Mammary epithelial cell (primary cell): ENCODE measurements around the gene ZNF653.

Source experiments
- EZH2 ChIP-seq: IDR thresholded peaks from 2 replicates; pipeline ENCODE4 v1.6.1; 2012; ENCODE audit warnings: low read length, inconsistent platforms, borderline replicate concordance
- TF ChIP-seq, protein P1 (sequence below), 2 donors: IDR thresholded peaks in 1 of 2; conservative IDR thresholded peaks in 1 of 2; 2 replicates each; pipeline ENCODE4 v1.5.1; 2011 to 2012; ENCODE audit warnings: inconsistent platforms in 2 of 2, low read length in 2 of 2, mild to moderate bottlenecking in 2 of 2, control low read depth in 1 of 2, low read depth in 1 of 2; ENCODE audit not compliant: insufficient read depth in 1 of 2; ENCODE audit errors: extremely low read depth in 1 of 2

DNA sequence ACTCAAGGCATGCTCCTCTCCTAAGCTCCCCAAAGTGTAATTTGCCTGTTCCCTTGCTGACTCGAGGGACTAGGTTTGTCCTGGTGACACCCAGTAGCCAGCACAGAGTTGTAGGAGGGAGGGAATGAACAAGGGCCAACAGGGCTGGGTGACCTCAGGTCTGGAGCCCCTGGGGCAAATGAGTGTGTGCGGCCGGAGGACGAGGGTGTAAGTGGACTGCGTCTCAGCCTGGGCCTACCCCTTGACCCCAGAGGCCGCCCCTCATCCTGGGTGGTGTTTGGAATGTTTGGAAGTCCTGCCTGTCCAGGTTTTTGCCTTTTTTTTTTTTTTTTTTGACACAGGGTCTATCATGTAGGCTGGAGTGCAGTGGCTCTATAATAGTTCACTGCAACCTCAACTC, 1.3 kb upstream of the ZNF653 start:
- TF ChIP-seq, protein P1, sequence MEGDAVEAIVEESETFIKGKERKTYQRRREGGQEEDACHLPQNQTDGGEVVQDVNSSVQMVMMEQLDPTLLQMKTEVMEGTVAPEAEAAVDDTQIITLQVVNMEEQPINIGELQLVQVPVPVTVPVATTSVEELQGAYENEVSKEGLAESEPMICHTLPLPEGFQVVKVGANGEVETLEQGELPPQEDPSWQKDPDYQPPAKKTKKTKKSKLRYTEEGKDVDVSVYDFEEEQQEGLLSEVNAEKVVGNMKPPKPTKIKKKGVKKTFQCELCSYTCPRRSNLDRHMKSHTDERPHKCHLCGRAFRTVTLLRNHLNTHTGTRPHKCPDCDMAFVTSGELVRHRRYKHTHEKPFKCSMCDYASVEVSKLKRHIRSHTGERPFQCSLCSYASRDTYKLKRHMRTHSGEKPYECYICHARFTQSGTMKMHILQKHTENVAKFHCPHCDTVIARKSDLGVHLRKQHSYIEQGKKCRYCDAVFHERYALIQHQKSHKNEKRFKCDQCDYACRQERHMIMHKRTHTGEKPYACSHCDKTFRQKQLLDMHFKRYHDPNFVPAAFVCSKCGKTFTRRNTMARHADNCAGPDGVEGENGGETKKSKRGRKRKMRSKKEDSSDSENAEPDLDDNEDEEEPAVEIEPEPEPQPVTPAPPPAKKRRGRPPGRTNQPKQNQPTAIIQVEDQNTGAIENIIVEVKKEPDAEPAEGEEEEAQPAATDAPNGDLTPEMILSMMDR (conservative IDR thresholded peaks at IDR 0.05 in 1 of 2, IDR thresholded peaks at IDR 0.05 in 1 of 2; ENCODE audit: extremely low read depth in 1 of 2, insufficient read depth in 1 of 2, low read depth in 1 of 2, low read length in 2 of 2): no peak
- no peak for TF ChIP-seq EZH2
